Measurements from ENCODE around the gene AMZ2. TPM values are rescaled to one million over a fixed set of nuclear protein-coding genes. Genes with fewer than 3 reads are reported as not detected.

The AMZ2 gene
- total RNA-seq, 4 donors from 2014 or later = 32.7 to 45.6 (median 32.8) TPM; not detected in 1

- intact Hi-C loops (cut with DNase I; ENCODE audit: low total_unique reads) = no loop called here
- Histone ChIP-seq H3K4me1 (no peaks in the 10 kb centered on the region), H3K36me3 (no peaks in the 10 kb centered on the region), H3K27me3 (no peaks in the 10 kb centered on the region), H3K9me3 (no peaks in the 10 kb centered on the region), H3K27ac (no peak overlapping the region), H3K4me3 (no peak overlapping the region)
- WGBS, 2 donors (ENCODE audit: low coverage in 1 of 2) = 92 to 95% methylated on average over 6 of the region's 6 CpGs
- in situ Hi-C loops (cut with MboI; ENCODE audit: low pct_ligation_motif_present in 1 of 4, low pct_unique_long_range_greater_than_20kb in 1 of 4, low sequenced_read_pairs in 3 of 4) = no loop called here
- no peak for DNase-seq
- TF ChIP-seq POLR2AphosphoS5 (IDR thresholded peaks at IDR 0.05) (no peak), EP300 (IDR thresholded peaks at IDR 0.05; ENCODE audit: low read depth) (no peak), CTCF (IDR thresholded peaks at IDR 0.05) (no peak), POLR2A (IDR thresholded peaks at IDR 0.05) (no peak)
These were observed 56.9 kb downstream of the AMZ2 start for GRCh38 chr17:68304706-68305105.

- H3K4me1 ChIP-seq = no peaks in the 10 kb centered on the region
- in situ Hi-C loops (cut with MboI; ENCODE audit: low pct_ligation_motif_present in 1 of 4, low pct_unique_long_range_greater_than_20kb in 1 of 4, low sequenced_read_pairs in 3 of 4) (no loop called here), intact Hi-C loops (cut with DNase I; ENCODE audit: low total_unique reads) (no loop called here)
- WGBS, 2 donors (ENCODE audit: low coverage in 1 of 2) = 76% methylated on average over 4 of the region's 4 CpGs
- H3K9me3 ChIP-seq = no peaks in the 10 kb centered on the region
- DNase-seq = no peak
- no peak overlapping the region for H3K27ac ChIP-seq
- H3K36me3 ChIP-seq = no peaks in the 10 kb centered on the region
- H3K27me3 ChIP-seq = no peaks in the 10 kb centered on the region
- TF ChIP-seq POLR2AphosphoS5 (IDR thresholded peaks at IDR 0.05) = no peak
- TF ChIP-seq EP300 (IDR thresholded peaks at IDR 0.05; ENCODE audit: low read depth) = no peak
- TF ChIP-seq CTCF (IDR thresholded peaks at IDR 0.05) = no peak
- no peak for TF ChIP-seq POLR2A (IDR thresholded peaks at IDR 0.05)
- no peak overlapping the region for H3K4me3 ChIP-seq
These were observed 57.3 kb downstream of the AMZ2 start for GRCh38 chr17:68305142-68305541.

Other genes with a start within 250 kb of the AMZ2 start
- gene KPNA2, start 212.3 kb upstream of the AMZ2 start, total RNA-seq = 10 to 100 TPM in 3 of 4 donors, 1 to 10 TPM in 1; 3.4 to 21.5 (median 11.0) TPM
- gene SLC16A6, start 43.1 kb downstream of the AMZ2 start, total RNA-seq = under 1 TPM in 2 of 4 donors, not detected in 2; 0.14 to 0.48 TPM
- gene ARSG, start 43.5 kb downstream of the AMZ2 start, total RNA-seq = 1 to 10 TPM in 2 of 4 donors, under 1 TPM in 1, not detected in 1; 0.41 to 4.4 (median 1.6) TPM
- 100 to 1,000 TPM in 2 of 4 donors, 10 to 100 TPM in 2; 62.6 to 313 (median 97.1) TPM for gene WIPI1, start 209.5 kb downstream of the AMZ2 start, total RNA-seq

All from transverse colon (tissue), 4 donors.